Activated CD4-positive, alpha-beta T cell treated with anti-CD3 and anti-CD28 coated beads for 4 hours (primary cell): ENCODE results near the gene RAB11FIP4.

Experiments
- DNase-seq, 2 donors: peaks; one replicate each; pipeline ENCODE4 v3.0.0-alpha.2; 2020

Gene RAB11FIP4

GRCh38 chr17:31388351-31388750 lies 3.1 kb upstream of the RAB11FIP4 start:
- no peak for DNase-seq

DNA sequence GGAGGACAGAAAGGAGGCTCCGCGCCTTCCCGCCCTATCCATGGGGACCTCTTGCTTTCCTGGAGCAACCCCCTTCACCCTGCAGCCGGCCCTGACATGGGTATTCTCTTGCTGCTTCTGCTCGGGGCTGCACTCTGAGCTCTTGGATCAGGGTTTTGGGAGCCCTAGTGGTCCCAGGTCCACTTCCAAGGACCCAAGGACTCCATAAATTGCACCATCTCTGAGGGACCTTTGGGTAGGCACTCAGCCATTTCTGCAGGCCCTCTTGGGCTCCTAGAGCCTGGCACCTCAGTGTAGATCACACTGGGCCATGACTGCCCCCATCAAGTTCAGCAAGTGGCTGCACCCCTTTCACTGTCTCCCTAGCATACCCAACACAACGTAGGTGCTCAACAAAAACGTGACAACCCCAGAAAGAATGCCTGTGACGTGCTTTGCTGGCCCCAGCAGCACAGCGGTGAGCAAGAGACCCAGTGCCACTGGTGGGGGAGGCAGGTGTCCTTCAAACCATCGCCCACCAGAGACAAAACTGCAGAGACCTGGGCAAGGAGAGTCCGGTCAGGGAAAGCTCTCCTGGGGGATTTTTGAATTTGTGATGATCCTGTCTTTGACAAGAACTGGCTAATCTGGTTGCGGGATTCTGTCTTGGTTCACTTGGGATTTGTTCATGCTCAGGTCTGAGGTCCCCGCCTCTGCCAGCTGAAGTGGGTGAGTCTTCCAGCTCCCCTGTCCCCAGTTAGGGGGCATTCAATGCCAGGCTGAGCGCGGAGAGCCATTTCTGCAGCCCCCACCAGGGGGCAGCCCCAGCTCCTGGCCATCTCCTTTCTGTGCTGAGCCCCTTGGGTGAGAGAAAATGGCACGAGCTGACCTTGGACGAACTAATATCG lies 2.5 kb upstream of the RAB11FIP4 start:
- peak in 1 of 2 donors; percentile 40 for DNase-seq

- DNase-seq = no peak
Observed at GRCh38 chr17:31389657-31390381, 1.7 kb upstream of the RAB11FIP4 start.

GRCh38 chr17:31390426-31390747 lies 1.1 kb upstream of the RAB11FIP4 start:
- DNase-seq = no peak

- DNase-seq = no peak
Observed at GRCh38 chr17:31390748-31391495, 553 bp upstream of the RAB11FIP4 start.

DNA sequence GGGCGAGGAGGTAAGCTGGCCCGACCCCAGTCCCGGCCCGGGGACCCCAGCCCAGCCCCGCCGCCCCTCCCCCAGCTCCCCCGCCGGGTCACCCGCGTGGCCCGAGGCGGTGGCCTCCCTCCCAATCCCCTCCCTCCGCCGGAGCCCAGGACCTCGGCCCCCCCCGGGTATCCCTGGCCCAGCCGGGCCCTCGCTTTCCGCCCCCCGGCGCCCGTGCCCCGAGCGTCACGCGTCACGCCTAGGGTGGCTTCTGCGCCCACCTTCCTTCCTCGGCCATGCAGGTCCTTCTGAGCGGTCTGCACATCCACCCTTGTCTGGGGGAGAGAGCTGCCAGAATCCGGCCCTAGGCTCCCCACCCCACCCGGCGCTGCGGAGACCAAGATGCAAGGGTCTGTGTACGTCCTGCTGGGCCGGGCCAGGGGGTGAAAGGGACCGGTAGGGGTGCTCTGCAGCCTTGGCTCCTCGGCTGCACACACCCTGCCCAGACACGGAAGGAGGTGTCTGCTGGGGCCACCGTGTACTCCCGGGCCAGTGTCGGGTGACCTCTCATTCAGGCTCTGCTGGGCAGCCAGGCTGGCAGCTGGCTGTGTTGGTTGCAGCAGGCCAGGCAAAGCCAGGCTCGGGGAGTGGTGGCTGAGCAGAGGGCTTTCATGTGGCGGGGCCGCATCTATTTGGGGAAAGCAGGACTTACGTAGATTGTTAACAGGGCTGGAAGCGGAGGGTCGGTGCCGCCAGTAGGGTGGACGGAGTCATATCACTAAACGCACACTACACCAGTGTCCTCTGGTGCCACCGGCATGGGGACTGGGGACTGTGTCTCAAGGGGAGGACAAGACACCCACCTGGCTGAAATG lies 754 bp downstream of the RAB11FIP4 start:
- DNase-seq = no peak

DNA sequence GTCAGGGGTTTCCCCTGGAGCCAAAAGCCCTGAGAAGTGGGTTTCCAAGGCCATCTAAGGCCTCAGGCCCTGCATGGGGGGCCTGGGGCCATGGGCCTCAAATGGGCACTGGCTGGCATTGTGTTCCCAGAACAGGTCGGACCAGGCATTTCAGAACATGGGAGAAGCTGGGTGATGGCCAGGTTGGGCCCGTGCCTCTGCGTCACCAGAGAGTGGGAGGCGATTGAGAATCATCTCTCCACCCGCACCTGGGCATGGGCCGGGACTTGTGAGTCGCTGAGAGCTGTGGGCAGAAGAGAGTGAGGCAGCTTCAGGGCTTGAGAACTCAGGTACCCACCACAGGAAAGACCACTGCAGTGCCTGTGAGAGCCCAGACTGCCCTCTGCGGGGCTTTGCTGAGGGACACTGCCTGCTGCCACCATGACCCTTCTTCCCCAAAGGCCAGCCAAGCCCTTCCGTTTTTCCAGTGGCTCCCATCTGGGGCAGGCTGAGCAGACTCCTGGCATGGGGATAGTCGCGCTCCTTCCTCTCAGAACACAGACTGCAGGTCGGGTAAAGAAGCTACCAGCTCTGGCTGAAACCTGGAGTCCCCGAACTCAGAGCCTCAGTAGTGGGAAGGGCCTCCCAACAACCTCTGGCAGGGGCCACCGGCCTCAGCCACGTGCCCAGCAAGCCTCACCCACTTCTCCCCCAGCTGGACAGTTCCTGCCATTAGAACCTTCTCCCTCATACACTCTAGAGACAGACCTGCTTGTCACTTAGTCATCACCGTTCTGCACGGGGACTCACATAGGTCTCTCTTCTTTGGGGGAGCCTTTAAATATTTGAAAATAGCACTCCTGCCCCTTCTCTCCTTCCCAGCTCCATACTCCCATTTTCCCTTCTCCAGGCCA lies 1.6 kb downstream of the RAB11FIP4 start:
- DNase-seq = no peak

- no peak for DNase-seq
Observed at GRCh38 chr17:31393749-31394146, 2.3 kb downstream of the RAB11FIP4 start.

- DNase-seq = peak in 1 of 2 donors; percentile 26
Observed at GRCh38 chr17:31394544-31394943, 3.1 kb downstream of the RAB11FIP4 start.

DNA sequence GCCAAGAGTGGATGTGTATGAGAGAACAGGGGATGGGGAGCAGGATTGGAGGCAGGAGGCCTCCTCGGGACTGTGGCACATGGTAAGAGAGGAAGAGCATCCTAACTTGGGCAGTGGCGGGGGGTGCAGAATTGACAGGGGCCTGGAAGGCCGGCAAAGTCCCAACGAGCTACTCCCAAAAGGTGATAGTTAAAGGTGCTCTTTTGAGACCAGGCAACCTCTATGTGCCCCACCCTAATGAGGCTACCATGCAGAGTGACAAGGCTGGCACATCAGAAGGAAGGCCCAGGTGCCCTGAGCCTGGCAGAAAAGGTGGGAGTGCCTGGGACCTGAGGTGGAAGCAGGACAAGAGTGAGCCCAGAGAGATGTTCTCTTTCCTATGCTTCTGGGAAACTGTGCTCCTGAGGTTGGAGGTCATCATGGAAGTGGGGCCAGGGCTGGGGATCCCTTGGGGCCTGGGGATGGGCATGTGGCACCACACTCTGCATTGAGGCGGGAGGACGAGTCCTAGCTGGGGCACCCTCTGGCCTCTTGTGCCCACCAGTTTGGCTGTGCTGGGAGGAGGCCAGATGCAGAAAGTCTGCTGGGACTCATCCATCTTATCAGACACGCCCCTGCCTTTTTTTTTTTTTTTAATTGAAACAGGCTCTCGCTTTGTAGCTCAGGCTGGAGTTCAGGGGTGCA lies 5.9 kb downstream of the RAB11FIP4 start:
- no peak for DNase-seq

DNA sequence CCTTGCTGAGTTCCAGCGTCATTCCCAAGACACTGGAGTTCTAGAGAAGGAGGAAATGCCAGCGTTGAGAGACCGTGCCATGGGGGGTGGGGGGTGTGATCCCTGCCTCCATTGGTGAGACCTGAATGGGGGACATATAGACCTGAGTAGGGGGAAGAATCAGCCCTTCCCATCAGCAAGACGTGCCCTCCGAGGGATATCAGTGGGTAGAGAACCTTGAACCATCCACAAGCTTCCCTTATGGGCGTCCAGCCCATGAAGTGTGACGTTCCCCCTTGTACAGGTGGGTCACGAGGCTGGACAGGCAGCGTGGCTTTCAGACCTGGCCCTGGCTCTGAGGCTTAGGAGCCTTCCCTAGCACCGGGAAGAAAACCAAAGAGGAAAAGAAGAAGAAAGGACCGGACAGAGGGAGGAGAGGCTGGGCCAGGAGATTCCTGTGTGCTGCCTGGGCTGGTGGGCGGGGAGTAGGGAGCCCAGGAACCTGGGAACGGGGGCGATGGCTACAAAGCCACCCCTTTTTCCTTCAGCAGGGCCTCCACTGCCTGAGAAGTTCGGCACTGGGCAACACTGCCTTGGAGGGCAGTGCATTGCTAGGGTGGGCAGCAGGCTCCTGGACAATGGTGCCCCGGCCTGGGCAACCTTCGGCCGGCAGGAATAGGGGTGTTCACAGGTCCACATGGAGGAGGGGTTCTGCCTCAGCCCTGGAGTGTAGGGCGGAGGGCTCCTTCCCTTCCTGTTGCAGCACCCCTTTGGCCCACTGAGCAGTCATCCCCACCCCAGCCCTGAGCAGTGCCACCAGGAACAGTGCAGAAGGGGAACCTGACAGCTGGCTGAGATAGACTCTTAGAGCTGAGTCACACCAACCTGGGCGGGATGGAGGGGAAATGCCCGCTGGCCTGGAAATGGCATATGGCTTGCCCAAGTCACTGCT lies 7.2 kb downstream of the RAB11FIP4 start:
- no peak for DNase-seq

DNA sequence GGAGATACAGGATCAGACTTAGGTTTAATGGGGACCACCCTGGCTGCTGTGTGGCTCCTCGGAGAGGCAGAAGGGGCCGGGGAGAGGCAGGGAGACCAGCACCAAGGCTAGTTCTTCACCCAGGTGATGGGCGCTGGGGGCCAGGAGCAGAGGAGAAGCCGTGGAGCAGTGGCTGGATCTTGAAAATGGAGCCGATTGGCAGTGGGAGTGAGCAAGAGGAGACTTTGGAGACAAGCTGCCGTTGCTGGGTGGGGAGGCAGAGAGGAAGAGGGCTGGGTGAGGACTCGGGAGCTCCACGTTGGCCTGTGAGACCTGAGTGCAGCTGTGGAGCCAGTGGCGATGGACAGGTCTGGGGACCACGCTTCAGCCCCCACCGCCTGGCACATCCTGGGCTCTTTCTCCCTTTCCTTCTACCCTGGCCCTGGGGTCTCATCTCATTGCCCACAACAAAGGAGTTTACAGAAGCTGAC lies 9.0 kb downstream of the RAB11FIP4 start:
- no peak for DNase-seq

DNA sequence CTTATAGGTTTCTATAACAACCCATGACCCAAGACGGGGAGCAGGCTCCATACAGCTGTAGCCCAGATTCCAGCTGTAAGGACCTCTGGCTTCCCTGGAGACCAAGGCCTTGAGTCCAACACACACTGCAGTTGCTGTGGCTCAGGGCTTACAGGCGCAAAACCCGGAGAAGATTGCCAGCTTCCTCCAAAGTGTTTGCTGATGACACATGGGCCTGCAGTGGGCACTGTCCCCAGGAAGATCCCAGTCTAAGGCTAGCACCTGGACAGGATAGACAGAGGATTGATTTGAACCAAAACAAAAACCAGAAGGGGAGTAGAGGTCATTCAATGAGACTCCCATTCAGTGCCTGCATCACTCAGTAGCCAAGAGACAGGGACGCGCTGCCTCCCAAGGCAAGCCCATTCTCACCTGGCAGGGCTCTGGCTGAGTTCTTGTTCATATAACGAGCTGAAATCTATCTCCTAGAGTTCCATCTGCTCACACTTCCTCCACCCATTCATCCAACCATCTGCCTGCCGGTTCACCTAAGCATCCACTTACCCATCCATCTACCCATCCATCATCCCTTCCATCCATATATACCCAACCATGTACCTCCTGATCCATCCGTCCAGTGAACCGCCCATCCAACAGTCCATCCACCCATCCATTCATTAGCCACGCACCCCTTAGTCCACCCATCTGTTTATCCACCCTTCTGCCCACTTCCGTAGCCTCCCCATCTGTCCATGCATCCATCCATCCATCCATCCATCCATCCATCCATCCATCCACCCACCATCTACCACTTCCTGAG lies 10.2 kb downstream of the RAB11FIP4 start:
- no peak for DNase-seq

- DNase-seq = no peak
Observed at GRCh38 chr17:31404028-31404949, 12.8 kb downstream of the RAB11FIP4 start.

GRCh38 chr17:31405890-31406371 lies 14.5 kb downstream of the RAB11FIP4 start:
- DNase-seq = no peak

- no peak for DNase-seq
Observed at GRCh38 chr17:31408586-31408985, 17.1 kb downstream of the RAB11FIP4 start.

DNA sequence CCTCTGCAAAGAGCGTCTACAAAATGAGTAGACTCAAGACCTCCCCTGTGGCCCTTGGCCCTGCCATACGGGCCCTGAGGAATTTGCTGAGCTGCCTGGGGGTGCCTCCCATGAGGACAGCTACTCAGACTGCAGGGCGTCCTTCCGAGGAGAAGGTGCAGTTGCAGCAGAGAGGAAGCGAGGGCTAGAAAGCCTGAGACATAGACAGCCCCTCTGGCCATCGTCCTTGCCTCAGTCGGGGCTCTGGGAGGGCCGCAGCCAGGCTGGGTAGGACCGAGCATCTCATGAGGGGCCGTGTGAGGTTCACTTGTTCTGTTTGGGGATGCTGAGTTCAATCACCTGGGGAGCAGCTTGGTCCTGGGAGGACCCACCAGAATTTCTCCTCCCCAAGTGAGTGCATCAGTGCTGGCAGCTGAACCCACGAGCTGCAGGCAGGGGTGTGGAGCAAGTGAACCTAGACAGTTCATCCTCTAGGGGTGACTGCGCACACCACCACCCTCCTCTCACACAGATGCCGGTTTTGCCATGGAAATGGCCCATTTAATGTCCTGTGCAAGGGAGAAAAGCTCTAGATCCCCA lies 20.3 kb downstream of the RAB11FIP4 start:
- DNase-seq = no peak
